Esophagus mucosa (tissue), 1 donor: ENCODE data around the gene IL37. TPM values are rescaled to one million over a fixed set of nuclear protein-coding genes. Genes with fewer than 3 reads are reported as not detected.
"Not testable (repeated sequence)": the region's sequence is repeated elsewhere in the genome, so short reads cannot be mapped to it uniquely, and the experiment has no call there.

Experiments used
- ATAC-seq: fragments of 200-7000 bp; cut with Tn5 transposase; one replicate; pipeline ENCODE4 v1.9.1; 2020
- total RNA-seq: library from RNA; stranded (reverse); gene quantifications from one replicate; pipeline ENCODE4 v1.2.4, GENCODE V29; 2023
- donor health status: DM: yes; HTN: yes; CAD: no.

Gene IL37
- total RNA-seq, 1 donor from 2014 or later: not detected

GRCh38 chr2:112889976-112890375 is 21.0 kb upstream of the IL37 start:
- no peak for ATAC-seq

GRCh38 chr2:112891385-112891831 is 19.6 kb upstream of the IL37 start:
- peak; percentile 98 for ATAC-seq

- no peak for ATAC-seq
These were observed 17.2 kb upstream of the IL37 start for GRCh38 chr2:112893752-112894151.

- no peak for ATAC-seq
These were observed 13.9 kb upstream of the IL37 start for GRCh38 chr2:112896909-112897623.

GRCh38 chr2:112897624-112897978 is 13.4 kb upstream of the IL37 start:
- no peak for ATAC-seq

GRCh38 chr2:112901431-112902065 is 9.4 kb upstream of the IL37 start:
- not testable (repeated sequence) for ATAC-seq

GRCh38 chr2:112902816-112903215 is 8.1 kb upstream of the IL37 start:
- no peak for ATAC-seq

- no peak for ATAC-seq
These were observed 6.1 kb upstream of the IL37 start for GRCh38 chr2:112904883-112905282.

- no peak for ATAC-seq
These were observed 4.7 kb upstream of the IL37 start for GRCh38 chr2:112906276-112906675.

- no peak for ATAC-seq
These were observed 3.7 kb upstream of the IL37 start for GRCh38 chr2:112907001-112907949.

GRCh38 chr2:112908559-112908958 is 2.4 kb upstream of the IL37 start:
- ATAC-seq: not testable (repeated sequence)

GRCh38 chr2:112910219-112910618 is 746 bp upstream of the IL37 start:
- no peak for ATAC-seq

- no peak for ATAC-seq
These were observed 1.4 kb downstream of the IL37 start for GRCh38 chr2:112912403-112912802.

GRCh38 chr2:112915300-112916144 is 4.6 kb downstream of the IL37 start:
- no peak for ATAC-seq

GRCh38 chr2:112916145-112916571 is 5.2 kb downstream of the IL37 start:
- ATAC-seq: no peak

GRCh38 chr2:112916625-112917247 is 5.8 kb downstream of the IL37 start:
- ATAC-seq: no peak

GRCh38 chr2:112917856-112918255 is 6.9 kb downstream of the IL37 start:
- ATAC-seq: no peak

GRCh38 chr2:112918256-112918655 is 7.3 kb downstream of the IL37 start:
- ATAC-seq: no peak

GRCh38 chr2:112919086-112919485 is 8.1 kb downstream of the IL37 start:
- ATAC-seq: no peak

GRCh38 chr2:112920923-112921532 is 10.1 kb downstream of the IL37 start:
- peak; percentile 74 for ATAC-seq

- no peak for ATAC-seq
These were observed 11.0 kb downstream of the IL37 start for GRCh38 chr2:112921982-112922381.
